A673 (cell line): ENCODE results near the gene OR10G2.

ENCODE experiments used
- CTCF ChIP-seq: fragments of 300-800, 200-600 bp; sonication (generic); conservative IDR thresholded peaks from 2 replicates; pipeline ENCODE4 v1.5.1; 2017; ENCODE audit warnings: low read depth, mild to moderate bottlenecking, antibody characterized with exemption, low read length, moderate library complexity, mixed read lengths
- EZH2 ChIP-seq: fragments of 200-600 bp; sonication (generic); IDR thresholded peaks from 2 replicates; pipeline ENCODE4 v1.6.1; 2017; ENCODE audit warnings: borderline replicate concordance, low read depth, mild to moderate bottlenecking, mixed read lengths, antibody characterized with exemption, low read length; ENCODE audit not compliant: poor library complexity, severe bottlenecking

- TF ChIP-seq EZH2 (no peak), CTCF (no peak)
Measured at GRCh38 chr14:21631084-21631483, 3.7 kb downstream of the OR10G2 start.
